Trophoblast cell (in vitro differentiated cells and primary cell): ENCODE data around the gene TMEM176A.

Experiments
- DNase-seq, 2 donors: peaks; one replicate each; pipeline ENCODE4 v3.0.0-alpha.2; 2016
- H2AFZ ChIP-seq: 2 replicates; pipeline ENCODE4 v1.6.1; 2013; ENCODE audit warnings: low read length, moderate library complexity, mild to moderate bottlenecking; ENCODE audit not compliant: insufficient read depth, poor library complexity
- H2AK5ac ChIP-seq: 2 replicates; pipeline ENCODE4 v1.6.1; 2013; ENCODE audit warnings: mild to moderate bottlenecking, low read length
- H2BK120ac ChIP-seq: 2 replicates; pipeline ENCODE4 v1.6.1; 2013; ENCODE audit warnings: low read length, mild to moderate bottlenecking, moderate library complexity; ENCODE audit not compliant: insufficient read depth, poor library complexity
- H2BK12ac ChIP-seq: 2 replicates; pipeline ENCODE4 v1.6.1; 2013; ENCODE audit warnings: mild to moderate bottlenecking, low read length, moderate library complexity
- H2BK5ac ChIP-seq: 2 replicates; pipeline ENCODE4 v1.6.1; 2013; ENCODE audit warnings: low read length, low read depth, moderate library complexity, mild to moderate bottlenecking; ENCODE audit not compliant: poor library complexity
- H3K14ac ChIP-seq: 2 replicates; pipeline ENCODE4 v1.6.1; 2013; ENCODE audit warnings: mild to moderate bottlenecking, low read length
- H3K18ac ChIP-seq: 2 replicates; pipeline ENCODE4 v1.6.1; 2013; ENCODE audit warnings: mild to moderate bottlenecking, low read length
- H3K23ac ChIP-seq: 2 replicates; pipeline ENCODE4 v1.6.1; 2013; ENCODE audit warnings: low read length
- H3K27ac ChIP-seq: 2 replicates; pipeline ENCODE4 v1.5.1; 2013; ENCODE audit warnings: low read depth, mild to moderate bottlenecking, inconsistent platforms, low read length, moderate library complexity
- H3K27me3 ChIP-seq: 2 replicates; pipeline ENCODE4 v1.6.1; 2013; ENCODE audit warnings: inconsistent platforms, mild to moderate bottlenecking, low read length, moderate library complexity; ENCODE audit not compliant: insufficient read depth
- H3K36me3 ChIP-seq, 2 experiments: 1 replicate in 1 of 2; 2 replicates in 1 of 2; pipeline ENCODE4 v1.6.1; 2013; ENCODE audit warnings: low read length in 2 of 2, mild to moderate bottlenecking in 2 of 2, moderate library complexity in 1 of 2; ENCODE audit not compliant: insufficient read depth in 2 of 2, control insufficient read depth in 1 of 2
- H3K4ac ChIP-seq: 2 replicates; pipeline ENCODE4 v1.6.1; 2013; ENCODE audit warnings: low read depth, mild to moderate bottlenecking, low read length, moderate library complexity
- H3K4me1 ChIP-seq, 2 experiments: 1 replicate in 1 of 2; 2 replicates in 1 of 2; pipeline ENCODE4 v1.6.1; 2013; ENCODE audit warnings: low read length in 2 of 2, mild to moderate bottlenecking in 2 of 2, moderate library complexity in 1 of 2; ENCODE audit not compliant: insufficient read depth in 2 of 2, control insufficient read depth in 1 of 2
- H3K4me2 ChIP-seq: 2 replicates; pipeline ENCODE4 v1.6.1; 2013; ENCODE audit warnings: inconsistent platforms, mild to moderate bottlenecking, low read length, moderate library complexity
- H3K4me3 ChIP-seq: 2 replicates; pipeline ENCODE4 v1.5.1; 2013; ENCODE audit warnings: mild to moderate bottlenecking, low read depth, low read length, inconsistent platforms
- H3K79me1 ChIP-seq: one replicate; pipeline ENCODE4 v1.6.1; 2013; ENCODE audit warnings: low read length
- H3K79me2 ChIP-seq: 2 replicates; pipeline ENCODE4 v1.6.1; 2013; ENCODE audit warnings: low read length, mild to moderate bottlenecking; ENCODE audit not compliant: control insufficient read depth, insufficient read depth, poor library complexity
- H3K9ac ChIP-seq: 2 replicates; pipeline ENCODE4 v1.6.1; 2013; ENCODE audit warnings: mild to moderate bottlenecking, low read length
- H3K9me3 ChIP-seq: 2 replicates; pipeline ENCODE4 v1.6.1; 2013; ENCODE audit warnings: low read depth, mild to moderate bottlenecking, control low read depth, inconsistent platforms, low read length; ENCODE audit not compliant: insufficient read depth
- H4K12ac ChIP-seq: 2 replicates; pipeline ENCODE4 v1.6.1; 2013; ENCODE audit warnings: low read depth, mild to moderate bottlenecking, low read length, moderate library complexity
- H4K8ac ChIP-seq: 2 replicates; pipeline ENCODE4 v1.6.1; 2013; ENCODE audit warnings: low read depth, mild to moderate bottlenecking, low read length, moderate library complexity
- H4K91ac ChIP-seq: one replicate; pipeline ENCODE4 v1.6.1; 2013; ENCODE audit warnings: low read depth, mild to moderate bottlenecking, low read length, moderate library complexity
- WGBS: extraction: QIAGEN DNeasy Blood & Tissue Kit; methylation state at CpG from one replicate; pipeline ENCODE4 v1.1.7; 2013; ENCODE audit warnings: missing lambda C conversion rate; ENCODE audit not compliant: insufficient read length, insufficient coverage; ENCODE audit errors: extremely low coverage; 5-methylcytosine and 5-hydroxymethylcytosine counted together

TMEM176A gene

DNA sequence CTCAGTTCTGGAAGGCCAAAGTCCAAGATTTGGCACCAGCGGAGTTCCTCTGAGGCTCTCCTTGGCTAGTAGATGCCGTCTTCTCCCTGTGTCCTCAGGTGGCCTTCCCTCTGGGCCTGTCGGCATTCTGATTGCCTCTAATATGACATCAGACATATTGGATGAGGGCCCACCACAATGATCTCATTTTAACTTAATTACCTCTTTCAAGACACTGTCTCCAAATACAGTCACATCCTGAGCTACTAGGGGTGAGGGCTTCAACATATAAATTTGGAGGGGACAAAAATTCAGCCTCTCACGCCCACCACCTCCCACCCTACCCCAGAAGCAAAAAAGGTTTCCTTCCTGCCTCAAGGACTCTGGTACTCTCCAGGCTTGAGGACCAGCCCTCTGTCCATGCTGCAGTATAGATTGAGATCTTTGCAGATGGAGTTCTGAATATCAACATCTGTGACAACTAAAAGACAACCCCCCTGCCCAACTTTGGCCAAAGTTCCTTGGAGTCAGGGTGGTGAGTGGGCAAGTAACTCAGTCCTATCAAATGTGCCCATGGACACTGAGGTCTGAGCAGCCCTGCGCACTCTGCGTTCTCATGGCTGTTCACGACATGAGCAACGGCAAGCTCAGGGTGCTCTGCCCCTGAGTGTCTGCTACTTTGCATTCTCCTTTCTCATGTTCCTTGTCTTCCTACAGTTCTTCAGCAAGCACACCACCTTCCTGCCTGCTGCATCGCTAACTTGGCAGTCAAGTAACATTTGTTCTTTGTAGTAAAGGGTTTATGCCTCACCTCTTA lies 11.9 kb upstream of the TMEM176A start:
- H4K91ac ChIP-seq = no peak overlapping the region
- no peak overlapping the region for H3K14ac ChIP-seq
- no peak overlapping the region for H3K9ac ChIP-seq
- no peak overlapping the region for H2AFZ ChIP-seq
- no peak overlapping the region for H3K4ac ChIP-seq
- H3K79me2 ChIP-seq = no peaks in the 10 kb centered on the region
- no peaks in the 10 kb centered on the region for H3K79me1 ChIP-seq
- peak in 1 of 2 donors; percentile 27 for DNase-seq
- H4K8ac ChIP-seq = no peak overlapping the region
- no peak overlapping the region for H2BK5ac ChIP-seq
- H4K12ac ChIP-seq = no peak overlapping the region
- no CpG with 5 or more reads among the region's 9 CpGs for WGBS
- H3K4me2 ChIP-seq = no peak overlapping the region
- H3K18ac ChIP-seq = no peak overlapping the region
- H3K4me3 ChIP-seq = no peak overlapping the region
- H2BK120ac ChIP-seq = no peak overlapping the region
- H3K9me3 ChIP-seq = no peaks in the 10 kb centered on the region
- no peaks in the 10 kb centered on the region for H3K36me3 ChIP-seq
- no peak overlapping the region for H3K23ac ChIP-seq
- no peak overlapping the region for H2BK12ac ChIP-seq
- no peak overlapping the region for H2AK5ac ChIP-seq
- H3K27ac ChIP-seq = no peak overlapping the region
- peaks cover 0 to 5% of the 10 kb centered on the region in 2 experiments for H3K4me1 ChIP-seq
- no peaks in the 10 kb centered on the region for H3K27me3 ChIP-seq

DNA sequence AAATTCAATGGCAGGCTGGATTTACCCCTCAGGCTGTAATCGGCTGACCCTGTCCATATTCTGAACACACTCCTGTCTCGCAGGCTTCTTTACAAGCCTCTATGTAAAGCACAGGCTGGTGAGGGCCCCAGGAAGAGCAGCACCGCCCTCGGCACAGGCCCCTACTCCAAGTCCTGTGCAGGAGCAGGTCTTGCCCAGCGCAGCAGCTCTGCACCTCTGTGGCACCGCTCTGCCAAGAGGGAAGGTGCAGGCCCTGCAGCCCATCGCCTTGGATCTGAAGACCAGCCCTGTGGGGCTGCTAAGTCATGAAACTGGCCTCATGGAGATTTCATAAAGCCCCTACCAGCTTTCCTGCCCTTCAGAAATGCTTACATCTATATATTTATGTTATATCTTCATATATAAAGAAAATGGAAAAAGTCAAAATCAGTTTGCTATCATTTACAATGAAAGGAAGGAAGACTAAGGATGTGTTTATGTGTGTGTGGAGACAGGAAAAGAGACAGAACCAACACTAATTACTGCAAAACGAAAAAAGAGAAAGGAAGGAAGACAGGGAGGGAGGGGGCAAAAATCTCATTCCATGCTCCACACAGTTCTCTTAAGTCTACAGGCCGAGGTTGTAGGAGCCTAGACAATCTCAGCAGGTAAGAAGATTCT lies 10.0 kb upstream of the TMEM176A start:
- Histone ChIP-seq H2AFZ (no peak overlapping the region), H4K8ac (no peak overlapping the region), H2BK5ac (no peak overlapping the region), H3K4me3 (no peak overlapping the region), H3K4me2 (no peak overlapping the region), H3K36me3 (no peaks in the 10 kb centered on the region), H4K12ac (no peak overlapping the region), H2BK12ac (no peak overlapping the region), H3K79me1 (no peaks in the 10 kb centered on the region), H3K23ac (no peak overlapping the region), H3K4ac (no peak overlapping the region), H3K14ac (no peak overlapping the region), H3K18ac (no peak overlapping the region), H3K79me2 (no peaks in the 10 kb centered on the region), H3K9me3 (no peaks in the 10 kb centered on the region), H3K27me3 (no peaks in the 10 kb centered on the region), H4K91ac (no peak overlapping the region), H3K27ac (no peak overlapping the region), H2AK5ac (no peak overlapping the region), H3K4me1 (peaks cover 0 to 3% of the 10 kb centered on the region in 2 experiments), H2BK120ac (no peak overlapping the region), H3K9ac (no peak overlapping the region)
- no CpG with 5 or more reads among the region's 9 CpGs for WGBS
- no peak for DNase-seq

DNA sequence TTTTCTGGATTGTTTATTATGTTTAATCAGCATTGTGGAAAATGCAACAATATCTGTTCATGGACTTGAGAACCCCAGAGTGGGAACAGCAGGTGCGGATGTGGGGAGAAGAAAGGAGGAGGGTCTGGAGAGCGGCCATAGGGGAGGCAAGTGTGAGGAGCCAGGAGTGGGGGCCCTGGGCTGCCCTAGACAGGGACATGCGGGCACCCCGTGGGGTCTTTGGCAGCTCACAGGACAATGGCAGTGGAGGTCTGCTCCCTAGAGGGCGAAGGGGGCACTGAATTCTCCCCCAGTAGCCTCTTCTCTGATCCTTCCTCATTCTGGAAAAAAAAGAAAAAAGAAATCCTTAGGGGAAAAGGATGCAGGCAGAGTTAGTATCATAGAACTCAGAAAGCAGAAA lies 9.3 kb upstream of the TMEM176A start:
- Histone ChIP-seq H3K4me3 (no peak overlapping the region), H4K12ac (no peak overlapping the region), H2AFZ (no peak overlapping the region)

DNA sequence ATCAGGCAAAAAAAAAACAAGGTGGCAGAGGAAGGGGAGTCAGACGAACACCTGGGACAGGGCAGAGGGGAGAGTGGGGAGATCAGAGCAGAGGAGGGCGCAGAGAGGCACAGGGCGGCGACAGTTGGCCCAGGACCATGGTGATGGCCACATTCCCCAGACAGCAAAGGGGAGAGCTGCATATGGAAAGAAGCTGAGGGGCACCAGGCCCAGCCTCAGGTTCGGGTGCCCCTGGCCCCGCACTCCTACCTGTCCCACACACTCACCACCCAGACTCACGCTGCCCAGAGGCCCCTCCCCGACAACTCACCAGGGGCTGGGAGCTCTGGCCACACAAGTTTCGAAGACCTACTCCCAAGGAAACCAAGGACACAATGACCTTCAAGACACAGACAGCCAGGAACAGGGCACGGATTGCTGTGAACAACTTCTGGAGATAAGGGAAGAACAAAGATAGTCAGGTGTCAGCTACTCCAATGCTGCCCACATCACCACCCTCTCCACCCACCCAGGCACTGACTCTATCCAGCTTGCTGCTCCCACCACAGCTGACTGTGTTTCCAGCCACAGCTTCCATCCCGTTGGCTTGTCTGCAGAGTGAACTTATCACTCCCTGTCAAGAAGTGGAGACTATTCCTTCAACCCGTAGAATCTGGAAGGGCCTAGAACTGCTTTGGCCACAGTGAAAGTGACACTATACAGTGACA lies 8.7 kb upstream of the TMEM176A start:
- Histone ChIP-seq H3K9ac (no peak overlapping the region), H3K4me3 (no peak overlapping the region), H3K4ac (no peak overlapping the region), H4K91ac (no peak overlapping the region), H3K4me2 (no peak overlapping the region), H2BK120ac (no peak overlapping the region), H3K9me3 (no peaks in the 10 kb centered on the region), H3K27ac (no peak overlapping the region), H3K79me2 (no peaks in the 10 kb centered on the region), H4K8ac (no peak overlapping the region), H3K23ac (no peak overlapping the region), H3K27me3 (no peaks in the 10 kb centered on the region), H3K14ac (no peak overlapping the region), H4K12ac (no peak overlapping the region), H2BK12ac (no peak overlapping the region), H2BK5ac (no peak overlapping the region), H2AFZ (no peak overlapping the region), H2AK5ac (no peak overlapping the region), H3K18ac (no peak overlapping the region), H3K36me3 (no peaks in the 10 kb centered on the region), H3K4me1 (peaks cover 0 to 3% of the 10 kb centered on the region in 2 experiments), H3K79me1 (no peaks in the 10 kb centered on the region)
- no CpG with 5 or more reads among the region's 12 CpGs for WGBS
- no peak for DNase-seq

More for the DNA sequence above, 9.3 kb upstream of the TMEM176A start:
- H4K91ac ChIP-seq = no peak overlapping the region
- no CpG with 5 or more reads among the region's 5 CpGs for WGBS
- no peak overlapping the region for H3K14ac ChIP-seq
- no peaks in the 10 kb centered on the region for H3K27me3 ChIP-seq
- H3K23ac ChIP-seq = no peak overlapping the region
- no peak overlapping the region for H3K18ac ChIP-seq
- no peak overlapping the region for H2BK120ac ChIP-seq
- H3K4ac ChIP-seq = no peak overlapping the region
- no peak for DNase-seq
- no peaks in the 10 kb centered on the region for H3K9me3 ChIP-seq
- no peaks in the 10 kb centered on the region for H3K79me2 ChIP-seq
- H4K8ac ChIP-seq = no peak overlapping the region
- H3K27ac ChIP-seq = no peak overlapping the region
- no peak overlapping the region for H3K4me2 ChIP-seq
- H3K4me1 ChIP-seq = peaks cover 0 to 3% of the 10 kb centered on the region in 2 experiments
- H2BK12ac ChIP-seq = no peak overlapping the region
- H2BK5ac ChIP-seq = no peak overlapping the region
- no peak overlapping the region for H3K9ac ChIP-seq
- no peak overlapping the region for H2AK5ac ChIP-seq
- no peaks in the 10 kb centered on the region for H3K79me1 ChIP-seq
- H3K36me3 ChIP-seq = no peaks in the 10 kb centered on the region
